ENCODE results near the gene TTLL13. TPM values are rescaled to one million over a fixed set of nuclear protein-coding genes. Genes with fewer than 3 reads are reported as not detected.

TTLL13 gene
- total and polyA plus RNA-seq, 9 of the 15 experiments (the other 6 are each of a cell fraction or from before 2014, with no cell fraction given) = 0.05 to 0.24 (median 0.11) TPM; not detected in 1

DNA sequence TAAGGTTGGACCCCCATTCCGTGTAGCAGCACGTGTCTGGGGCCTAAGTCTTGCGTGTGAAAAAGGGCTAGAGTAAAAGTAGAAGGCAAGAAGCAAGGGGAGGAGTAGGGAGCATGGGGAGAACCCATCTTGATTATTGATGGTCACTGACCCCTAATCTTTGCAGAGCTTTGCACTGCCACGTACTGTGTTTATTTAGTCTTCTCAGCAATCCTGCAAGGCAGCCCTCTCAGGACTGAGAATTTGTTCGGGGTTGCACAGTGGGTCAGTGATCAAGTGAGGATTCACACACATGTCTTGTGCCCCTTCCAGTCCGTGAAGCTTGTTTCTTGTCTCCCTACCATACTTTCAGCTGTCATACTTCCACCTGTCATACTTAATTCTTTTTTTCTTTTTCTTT, 41.0 kb upstream of the TTLL13 start:
- Histone ChIP-seq H3K4me3 (no peak overlapping the region), H3K9me1 (ENCODE audit: control insufficient read depth, insufficient read depth, low read length) (no peaks in the 10 kb centered on the region), H3K9me3 (replicated peaks; ENCODE audit: control insufficient read depth, insufficient read depth, low read depth, low read length) (no peaks in the 10 kb centered on the region), H3K27ac (ENCODE audit: extremely low read depth, low read depth, low read length) (no peak overlapping the region), H3K79me2 (ENCODE audit: control insufficient read depth, insufficient read depth, low read length) (peaks cover 79% of the 10 kb centered on the region), H3K4me1 (replicated peaks in 1 of 2; ENCODE audit: control insufficient read depth in 2 of 2, insufficient read depth in 2 of 2, low read length in 2 of 2) (peaks cover 6 to 32% of the 10 kb centered on the region in 2 experiments; a peak in 4 of 5 replicates), H3K36me3 (ENCODE audit: control insufficient read depth, insufficient read depth, low read length) (peaks cover 84% of the 10 kb centered on the region; the same call in 2 of the 3 replicates), H3K4me2 (ENCODE audit: insufficient read depth, low read length) (no peak overlapping the region), H4K20me1 (replicated peaks; ENCODE audit: control insufficient read depth, insufficient read depth, low read length) (peaks cover 4% of the 10 kb centered on the region), H3K27me3 (ENCODE audit: control insufficient read depth in 2 of 2, insufficient read depth in 2 of 2, low read length in 2 of 2) (no peaks in the 10 kb centered on the region), H2AFZ (ENCODE audit: low read depth, low read length) (no peak overlapping the region), H3K9ac (ENCODE audit: insufficient read depth in 1 of 2, low read depth in 2 of 2, low read length in 2 of 2) (no peak overlapping the region)
- ChIA-PET POLR2A (interaction anchor here (1.0 to 1.6 kb wide), 2 partner anchors 8 to 65 kb away, joined by 3 to 11 read pairs; partner anchors contain the start of gene SEMA4B), CTCF (ENCODE audit: low intra/inter-chr PET ratio) (no interaction called here)
- DNase-seq (ENCODE audit: extremely low read depth in 1 of 4, low spot score in 3 of 4) (no peak), ATAC-seq (no peak), FAIRE-seq (no peak)
- in situ Hi-C loops (cut with MboI) = no loop called here
- TF ChIP-seq MTF1 (CRISPR knock-in tag; IDR thresholded peaks at IDR 0.05; ENCODE audit: borderline replicate concordance) (no peak), MXI1 (IDR thresholded peaks at IDR 0.05; ENCODE audit: low read depth, low read length) (no peak), ZNF444 (CRISPR knock-in tag; IDR thresholded peaks at IDR 0.05) (no peak), PHTF2 (CRISPR knock-in tag; IDR thresholded peaks at IDR 0.05) (no peak), NFYB (IDR thresholded peaks at IDR 0.05; ENCODE audit: extremely low read depth, insufficient read length) (no peak), TBP (optimal IDR thresholded peaks at IDR 0.05; ENCODE audit: low read depth, low read length) (no peak), CSDE1 (IDR thresholded peaks at IDR 0.05) (no peak), ZNF217 (CRISPR knock-in tag; IDR thresholded peaks at IDR 0.05) (no peak), RAD21 (CRISPR knock-in tag; conservative IDR thresholded peaks at IDR 0.05 in 1 of 2, IDR thresholded peaks at IDR 0.05 in 1 of 2) (no peak), GABPB1 (CRISPR knock-in tag; IDR thresholded peaks at IDR 0.05) (no peak), TFE3 (CRISPR knock-in tag; IDR thresholded peaks at IDR 0.05) (no peak)
- TF ChIP-seq, protein P1, sequence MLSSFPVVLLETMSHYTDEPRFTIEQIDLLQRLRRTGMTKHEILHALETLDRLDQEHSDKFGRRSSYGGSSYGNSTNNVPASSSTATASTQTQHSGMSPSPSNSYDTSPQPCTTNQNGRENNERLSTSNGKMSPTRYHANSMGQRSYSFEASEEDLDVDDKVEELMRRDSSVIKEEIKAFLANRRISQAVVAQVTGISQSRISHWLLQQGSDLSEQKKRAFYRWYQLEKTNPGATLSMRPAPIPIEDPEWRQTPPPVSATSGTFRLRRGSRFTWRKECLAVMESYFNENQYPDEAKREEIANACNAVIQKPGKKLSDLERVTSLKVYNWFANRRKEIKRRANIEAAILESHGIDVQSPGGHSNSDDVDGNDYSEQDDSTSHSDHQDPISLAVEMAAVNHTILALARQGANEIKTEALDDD (IDR thresholded peaks at IDR 0.05) = no peak
- no TSS peak for BruUV-seq (replicated peaks)
- intact Hi-C loops (cut with micrococcal nuclease) = no loop called here
- WGBS (ENCODE audit: insufficient coverage, low coverage, missing lambda C conversion rate) = 78% methylated on average over 6 of the region's 6 CpGs

All from K562 (cell line).